ENCODE measurements around the gene HERC5. TPM values are rescaled to one million over a fixed set of nuclear protein-coding genes. Genes with fewer than 3 reads are reported as not detected.

Gene HERC5
- total RNA-seq (2021) (3.6 and 4.6 TPM in 2 replicates), Bru-seq, nascent RNA (percentile 41 among the genes with signal in this experiment), BruChase-seq, experiment 1, labeled RNA remaining after a 2-hour chase (percentile 38 among the genes with signal in this experiment), BruChase-seq, experiment 2, labeled RNA remaining after a 6-hour chase (percentile 42 among the genes with signal in this experiment)
- long read RNA-seq, transcript HERC5-201 (23 exons, 3,513 nt), result major isoform, 7 of 8 reads
- long read RNA-seq, partial matches to known transcripts, result 0 of 8 reads
- long read RNA-seq, other reads (novel, unspliced or antisense), result 1 of 8 reads

DNA sequence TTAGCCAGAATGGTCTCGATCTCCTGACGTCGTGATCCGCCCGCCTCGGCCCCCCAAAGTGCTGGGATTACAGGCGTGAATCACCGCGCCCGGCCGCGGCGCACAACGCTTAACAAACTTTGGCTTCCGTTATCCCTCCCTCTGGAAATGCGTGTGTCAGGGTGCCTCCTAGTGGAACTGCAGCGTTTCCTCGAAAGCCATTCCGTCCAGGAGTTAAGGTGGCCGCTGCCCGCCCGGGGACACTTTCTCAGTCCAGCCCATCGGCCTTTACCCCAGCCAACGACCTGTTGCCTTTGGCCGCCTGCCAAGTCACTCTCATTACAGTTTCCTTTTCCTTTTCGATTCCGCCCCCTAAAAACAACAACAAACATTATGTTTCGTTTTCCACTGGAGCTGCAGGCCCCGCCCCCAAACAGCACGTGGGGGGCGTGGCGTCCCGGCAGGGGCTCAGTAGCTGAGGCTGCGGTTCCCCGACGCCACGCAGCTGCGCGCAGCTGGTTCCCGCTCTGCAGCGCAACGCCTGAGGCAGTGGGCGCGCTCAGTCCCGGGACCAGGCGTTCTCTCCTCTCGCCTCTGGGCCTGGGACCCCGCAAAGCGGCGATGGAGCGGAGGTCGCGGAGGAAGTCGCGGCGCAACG lies at the start of gene HERC5:
HERC5 (plus strand) TSS at position 450 of the 637 bp plus-strand sequence; CDS start at position 601, 151 bp downstream.
- Histone ChIP-seq H3K27me3 (ENCODE audit: insufficient read depth, low read depth) (no peaks in the 10 kb centered on the region), H3K4me2 (peak within 1 kb of the TSS; percentile 70), H3K79me2 (ENCODE audit: low read depth) (no peaks in the 10 kb centered on the region), H3K36me3 (ENCODE audit: low read depth) (no peaks in the 10 kb centered on the region), H2AFZ (peak within 1 kb of the TSS; percentile 82), H3K27ac (no peak within 1 kb of the TSS), H3K4me3 (peak within 1 kb of the TSS; percentile 56; the same call in 1 of the 2 replicates), H3K4me1 (replicated peaks; ENCODE audit: insufficient read depth) (no peaks in the 10 kb centered on the region), H3F3A (ENCODE audit: insufficient read depth, low read depth) (no peaks in the 10 kb centered on the region; the same call in 1 of the 2 replicates), H4K20me1 (ENCODE audit: insufficient read depth) (no peaks in the 10 kb centered on the region), H3K9me3 (ENCODE audit: insufficient read depth, low read depth) (no peaks in the 10 kb centered on the region), H3K9me2 (ENCODE audit: insufficient read depth) (no peaks in the 10 kb centered on the region)
- ChIA-PET CTCF (interaction anchor here (0.6 to 1.3 kb wide), 3 partner anchors 22 to 915 kb away, joined by 3 read pairs; no protein-coding TSS in a partner anchor), POLR2A (ENCODE audit: unreplicated experiment) (interaction anchor here (0.6 kb wide), 1 partner anchor 136 kb away, joined by 5 read pairs; no protein-coding TSS in a partner anchor)
- DNase-seq, result peak; percentile 85 to 86
- peak; percentile 65 for TF ChIP-seq CTCF (conservative IDR thresholded peaks at IDR 0.05)
- no peak for TF ChIP-seq EZH2 (IDR thresholded peaks at IDR 0.05; ENCODE audit: low read depth)
- no TSS peak for BruUV-seq (replicated peaks)
- intact Hi-C loops (cut with micrococcal nuclease; ENCODE audit: unreplicated experiment), result loop anchor here (1.0 to 5.0 kb wide), 4 partner anchors 61 to 237 kb away; partner anchors contain the start of gene PPM1K

GRCh38 chr4:88409206-88409605 lies 47.7 kb upstream of the HERC5 start:
- POLR2A ChIA-PET (ENCODE audit: unreplicated experiment), result no interaction called here
- Histone ChIP-seq H3F3A (ENCODE audit: insufficient read depth, low read depth) (no peaks in the 10 kb centered on the region), H3K4me2 (no peak overlapping the region), H4K20me1 (ENCODE audit: insufficient read depth) (no peaks in the 10 kb centered on the region), H3K4me1 (replicated peaks; ENCODE audit: insufficient read depth) (no peaks in the 10 kb centered on the region), H3K9me3 (ENCODE audit: insufficient read depth, low read depth) (no peaks in the 10 kb centered on the region), H3K79me2 (ENCODE audit: low read depth) (no peaks in the 10 kb centered on the region), H3K36me3 (ENCODE audit: low read depth) (no peaks in the 10 kb centered on the region), H2AFZ (no peak overlapping the region), H3K4me3 (no peak overlapping the region), H3K9me2 (ENCODE audit: insufficient read depth) (no peaks in the 10 kb centered on the region), H3K27me3 (ENCODE audit: insufficient read depth, low read depth) (no peaks in the 10 kb centered on the region), H3K27ac (no peak overlapping the region)
- CTCF ChIA-PET, result no interaction called here
- no peak for DNase-seq
- intact Hi-C loops (cut with micrococcal nuclease; ENCODE audit: unreplicated experiment), result no loop called here
- TF ChIP-seq EZH2 (IDR thresholded peaks at IDR 0.05; ENCODE audit: low read depth) (no peak), CTCF (conservative IDR thresholded peaks at IDR 0.05) (no peak)
- BruUV-seq (replicated peaks), result no TSS peak

DNA sequence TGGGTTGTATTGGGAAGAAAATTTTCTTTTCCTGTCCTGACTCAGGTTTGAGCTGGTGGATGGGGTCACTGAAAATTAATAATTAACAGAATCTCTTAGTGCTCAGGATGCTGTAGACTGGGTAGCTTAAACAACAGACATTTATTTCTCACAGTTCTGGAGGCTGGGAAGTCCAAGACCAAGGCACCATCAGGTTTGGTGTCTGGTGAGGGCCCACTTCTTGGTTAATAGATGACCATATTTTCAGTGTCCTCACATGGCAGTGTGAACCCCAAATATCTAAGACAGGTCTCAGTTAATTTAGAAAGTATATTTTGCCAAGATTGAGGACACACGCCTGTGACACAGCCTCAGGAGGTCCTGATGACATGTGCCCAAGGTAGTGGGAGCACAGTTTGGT lies 47.1 kb upstream of the HERC5 start:
- Histone ChIP-seq H4K20me1 (ENCODE audit: insufficient read depth) (no peaks in the 10 kb centered on the region), H3F3A (ENCODE audit: insufficient read depth, low read depth) (no peaks in the 10 kb centered on the region), H2AFZ (no peak overlapping the region), H3K4me1 (replicated peaks; ENCODE audit: insufficient read depth) (no peaks in the 10 kb centered on the region), H3K9me2 (ENCODE audit: insufficient read depth) (no peaks in the 10 kb centered on the region), H3K79me2 (ENCODE audit: low read depth) (no peaks in the 10 kb centered on the region), H3K27ac (no peak overlapping the region), H3K9me3 (ENCODE audit: insufficient read depth, low read depth) (no peaks in the 10 kb centered on the region), H3K36me3 (ENCODE audit: low read depth) (no peaks in the 10 kb centered on the region), H3K27me3 (ENCODE audit: insufficient read depth, low read depth) (no peaks in the 10 kb centered on the region), H3K4me3 (no peak overlapping the region), H3K4me2 (no peak overlapping the region)
- no peak for DNase-seq
- BruUV-seq (replicated peaks), result no TSS peak
- intact Hi-C loops (cut with micrococcal nuclease; ENCODE audit: unreplicated experiment), result no loop called here
- ChIA-PET CTCF (no interaction called here), POLR2A (ENCODE audit: unreplicated experiment) (no interaction called here)
- TF ChIP-seq EZH2 (IDR thresholded peaks at IDR 0.05; ENCODE audit: low read depth) (no peak), CTCF (conservative IDR thresholded peaks at IDR 0.05) (no peak)
